G401.6 (cell line): Measurements from ENCODE around the gene EFNB3.

ENCODE experiments used
- FAIRE-seq: peaks from 2 replicates; lab custom pipeline; 2012; peaks lifted over from hg19 to GRCh38; lab: Jason Lieb, UNC

The EFNB3 gene

GRCh38 chr17:7700510-7700909 is 4.5 kb upstream of the EFNB3 start:
- no peak for FAIRE-seq

- FAIRE-seq = no peak
These were observed 3.3 kb upstream of the EFNB3 start for GRCh38 chr17:7701681-7702080.

GRCh38 chr17:7702776-7703175 is 2.2 kb upstream of the EFNB3 start:
- no peak for FAIRE-seq

GRCh38 chr17:7703584-7704479 is 1.2 kb upstream of the EFNB3 start:
- FAIRE-seq = peak; percentile 67

- no peak for FAIRE-seq
These were observed 560 bp downstream of the EFNB3 start for GRCh38 chr17:7705269-7706255.

- FAIRE-seq = no peak
These were observed 1.8 kb downstream of the EFNB3 start for GRCh38 chr17:7706631-7707354.

- FAIRE-seq = no peak
These were observed 2.4 kb downstream of the EFNB3 start for GRCh38 chr17:7707446-7707845.

- no peak for FAIRE-seq
These were observed 3.1 kb downstream of the EFNB3 start for GRCh38 chr17:7707858-7708750.

GRCh38 chr17:7709031-7709430 is 4.0 kb downstream of the EFNB3 start:
- no peak for FAIRE-seq

GRCh38 chr17:7710301-7710700 is 5.3 kb downstream of the EFNB3 start:
- no peak for FAIRE-seq

- no peak for FAIRE-seq
These were observed 6.2 kb downstream of the EFNB3 start for GRCh38 chr17:7711051-7711755.

GRCh38 chr17:7712111-7712771 is 7.2 kb downstream of the EFNB3 start:
- FAIRE-seq = no peak

GRCh38 chr17:7713782-7714181 is 8.8 kb downstream of the EFNB3 start:
- FAIRE-seq = no peak

- no peak for FAIRE-seq
These were observed 10.0 kb downstream of the EFNB3 start for GRCh38 chr17:7714721-7715594.

- no peak for FAIRE-seq
These were observed 11.2 kb downstream of the EFNB3 start for GRCh38 chr17:7715936-7716886.

GRCh38 chr17:7716901-7717755 is 12.1 kb downstream of the EFNB3 start, which contains the start of gene DNAH2:
Gene DNAH2 (plus strand): TSS chr17:7717744. CDS start chr17:7719735, 1,991 bp downstream.
- FAIRE-seq = peak; percentile 67
